Astrocyte of the cerebellum (primary cell): Measurements from ENCODE around the gene EMD.

ENCODE experiments used
- DNase-seq: peaks from one replicate; pipeline ENCODE4 v3.0.0-alpha.2; 2011; ENCODE audit warnings: low read depth
- H3K4me3 ChIP-seq: 2 replicates; pipeline ENCODE4 v1.5.1; 2011; ENCODE audit warnings: mild to moderate bottlenecking, low read depth, low read length, moderate library complexity
- in situ Hi-C: cut with HindIII; loops from 2 replicates; pipeline ENCODE4 v1.10.0; 2017; ENCODE audit warnings: low sequenced_read_pairs
- TF ChIP-seq, protein P1 (sequence below): IDR thresholded peaks from 2 replicates; pipeline ENCODE4 v1.5.1; 2012; ENCODE audit warnings: low read length, low read depth, moderate library complexity, mild to moderate bottlenecking; ENCODE audit errors: missing control alignments

The EMD gene

DNA sequence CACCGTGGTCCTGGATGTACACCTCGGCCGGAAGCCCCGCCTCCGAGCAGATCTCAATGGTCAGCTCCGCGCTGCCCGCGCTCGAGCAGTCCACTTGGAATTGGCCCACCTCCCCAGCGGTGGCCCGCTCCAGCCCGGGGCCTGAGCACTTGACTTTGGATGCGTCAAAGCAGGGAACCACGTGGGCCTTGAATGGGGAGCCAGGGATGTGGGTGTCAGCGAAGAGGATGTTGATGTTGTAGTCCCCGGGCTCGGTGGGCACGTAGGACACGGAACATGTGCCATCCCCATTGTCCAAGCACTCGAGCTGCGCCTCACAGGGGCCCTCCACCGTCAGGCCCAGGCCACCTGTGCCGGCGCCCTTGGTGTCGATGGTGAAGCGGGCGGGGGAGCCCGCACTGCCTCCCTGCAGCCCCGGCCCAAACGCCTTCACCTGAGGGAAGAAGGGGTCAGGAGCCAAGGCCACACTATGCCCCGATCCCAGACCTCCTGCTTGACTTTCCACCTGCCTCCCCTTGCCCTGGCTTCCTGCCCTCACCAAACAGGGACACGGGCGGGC is 18.9 kb upstream of the EMD start:
- in situ Hi-C loops, result no loop called here
- TF ChIP-seq, protein P1, sequence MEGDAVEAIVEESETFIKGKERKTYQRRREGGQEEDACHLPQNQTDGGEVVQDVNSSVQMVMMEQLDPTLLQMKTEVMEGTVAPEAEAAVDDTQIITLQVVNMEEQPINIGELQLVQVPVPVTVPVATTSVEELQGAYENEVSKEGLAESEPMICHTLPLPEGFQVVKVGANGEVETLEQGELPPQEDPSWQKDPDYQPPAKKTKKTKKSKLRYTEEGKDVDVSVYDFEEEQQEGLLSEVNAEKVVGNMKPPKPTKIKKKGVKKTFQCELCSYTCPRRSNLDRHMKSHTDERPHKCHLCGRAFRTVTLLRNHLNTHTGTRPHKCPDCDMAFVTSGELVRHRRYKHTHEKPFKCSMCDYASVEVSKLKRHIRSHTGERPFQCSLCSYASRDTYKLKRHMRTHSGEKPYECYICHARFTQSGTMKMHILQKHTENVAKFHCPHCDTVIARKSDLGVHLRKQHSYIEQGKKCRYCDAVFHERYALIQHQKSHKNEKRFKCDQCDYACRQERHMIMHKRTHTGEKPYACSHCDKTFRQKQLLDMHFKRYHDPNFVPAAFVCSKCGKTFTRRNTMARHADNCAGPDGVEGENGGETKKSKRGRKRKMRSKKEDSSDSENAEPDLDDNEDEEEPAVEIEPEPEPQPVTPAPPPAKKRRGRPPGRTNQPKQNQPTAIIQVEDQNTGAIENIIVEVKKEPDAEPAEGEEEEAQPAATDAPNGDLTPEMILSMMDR, result no peak
- no peak overlapping the region for H3K4me3 ChIP-seq
- DNase-seq, result no peak

DNA sequence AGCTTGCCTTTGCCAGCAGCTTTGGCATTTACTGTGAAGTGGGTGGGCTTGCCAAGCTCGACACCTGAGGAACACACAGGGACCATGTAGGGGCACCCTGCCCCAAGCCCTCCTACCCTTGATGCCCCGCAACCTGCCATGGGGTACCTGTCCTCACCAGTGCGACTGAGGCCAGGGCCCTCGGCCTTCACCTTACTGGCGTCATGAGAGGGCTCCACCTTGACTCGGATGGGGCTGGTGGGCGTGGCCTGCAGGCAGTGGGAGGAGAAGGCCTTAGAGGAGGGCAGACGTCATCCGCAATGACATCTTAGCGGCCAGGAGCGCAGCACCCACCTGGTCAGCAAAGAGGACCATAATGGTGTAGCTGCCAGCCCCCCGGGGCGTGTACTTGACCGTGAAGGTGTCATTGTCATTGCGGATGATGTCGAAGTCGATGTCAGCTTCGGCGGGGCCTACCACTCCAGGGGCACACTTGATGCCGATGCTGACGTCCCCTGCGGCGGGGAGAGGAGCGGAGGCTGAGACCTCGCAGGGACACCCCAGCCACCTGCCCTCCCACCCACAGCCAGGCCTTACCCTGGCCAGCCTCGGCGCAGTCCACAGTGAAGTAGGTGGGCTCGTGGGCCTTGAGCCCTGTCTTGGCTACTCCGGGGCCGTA is 16.9 kb upstream of the EMD start:
- DNase-seq, result no peak
- in situ Hi-C loops, result no loop called here
- H3K4me3 ChIP-seq, result no peak overlapping the region

GRCh38 chrX:154363706-154364439 is 15.2 kb upstream of the EMD start:
- in situ Hi-C loops, result no loop called here
- TF ChIP-seq, protein P1, result no peak
- no peak overlapping the region for H3K4me3 ChIP-seq
- no peak for DNase-seq

More for the DNA sequence above, 16.9 kb upstream of the EMD start:
- TF ChIP-seq, protein P1, result no peak

- in situ Hi-C loops, result no loop called here
- H3K4me3 ChIP-seq, result no peak overlapping the region
- TF ChIP-seq, protein P1, result no peak
- no peak for DNase-seq
Observed at GRCh38 chrX:154365052-154365600, 14.0 kb upstream of the EMD start.

GRCh38 chrX:154365997-154366665 is 13.0 kb upstream of the EMD start:
- TF ChIP-seq, protein P1, result no peak
- DNase-seq, result no peak
- in situ Hi-C loops, result no loop called here
- H3K4me3 ChIP-seq, result no peak overlapping the region

DNA sequence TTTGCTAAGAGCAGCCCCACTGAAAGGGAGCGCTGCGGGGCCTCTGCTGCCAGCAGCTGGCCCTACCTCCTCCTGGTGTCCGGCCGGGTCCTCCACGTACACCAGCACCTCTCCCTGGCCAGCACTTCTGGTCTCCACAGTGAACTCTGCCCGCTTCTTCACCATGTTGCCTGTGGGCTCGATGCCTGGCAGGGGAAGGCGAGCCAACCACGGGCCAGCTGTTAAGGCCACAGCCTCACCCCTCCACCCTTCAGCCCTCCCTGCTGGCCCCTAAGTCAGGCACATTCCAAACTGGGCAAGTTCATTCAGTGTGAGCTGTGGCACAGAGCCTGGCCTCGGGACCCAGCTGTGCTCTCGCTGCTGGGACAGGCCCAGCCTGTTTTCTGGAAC is 12.4 kb upstream of the EMD start:
- H3K4me3 ChIP-seq, result no peak overlapping the region
- in situ Hi-C loops, result no loop called here
- TF ChIP-seq, protein P1, result no peak
- DNase-seq, result no peak
